Suprapubic skin (tissue), 4 donors: ENCODE data around the gene IGF2R. TPM values are rescaled to one million over a fixed set of nuclear protein-coding genes. Genes with fewer than 3 reads are reported as not detected.

Experiments used
- DNase-seq, 2 donors: peaks; one replicate each; pipeline ENCODE4 v3.0.0-alpha.2; 2019; ENCODE audit warnings: low spot score in 2 of 2
- H3K27ac ChIP-seq: fragments of 200-600 bp; sonication (generic); one replicate; pipeline ENCODE4 v1.5.1; 2019
- H3K27me3 ChIP-seq: fragments of 200-600 bp; sonication (generic); one replicate; pipeline ENCODE4 v1.5.1; 2019
- H3K36me3 ChIP-seq: fragments of 200-600 bp; sonication (generic); one replicate; pipeline ENCODE4 v1.5.1; 2019
- H3K4me1 ChIP-seq: fragments of 200-600 bp; sonication (generic); one replicate; pipeline ENCODE4 v1.5.1; 2019
- H3K4me3 ChIP-seq: fragments of 200-600 bp; sonication (generic); one replicate; pipeline ENCODE4 v1.5.1; 2019; ENCODE audit warnings: mild to moderate bottlenecking
- H3K9me3 ChIP-seq: fragments of 200-600 bp; sonication (generic); one replicate; pipeline ENCODE4 v1.5.1; 2019
- EP300 ChIP-seq: sonication (generic); formaldehyde crosslinking; IDR thresholded peaks from one replicate; pipeline ENCODE4 v1.6.1; 2017; ENCODE audit warnings: antibody characterized with exemption
- POLR2A ChIP-seq, 2 donors: fragments of 450-650 bp; IDR thresholded peaks; one replicate each; pipeline ENCODE4 v1.6.1; 2017; ENCODE audit warnings: antibody characterized with exemption in 2 of 2, mild to moderate bottlenecking in 2 of 2, moderate library complexity in 2 of 2
- POLR2AphosphoS5 ChIP-seq, 3 donors: sonication (generic); formaldehyde crosslinking; IDR thresholded peaks; one replicate each; pipeline ENCODE4 v1.6.1; 2017; ENCODE audit warnings: antibody characterized with exemption in 3 of 3
- WGBS: methylation state at CpG from one replicate; pipeline ENCODE4 v1.1.5; 2018; 5-methylcytosine and 5-hydroxymethylcytosine counted together
- total RNA-seq, 4 donors: library from RNA; depleted of rRNA; stranded (reverse); fragments of >200 nt; gene quantifications; one replicate each; pipeline ENCODE4 v1.1.0, GENCODE V29; 2016
- TF ChIP-seq, protein P1 (sequence below), 2 donors: fragments of 200-600 bp in 1 of 2; fragments of 450-650 bp in 1 of 2; sonication (generic) in 1 of 2; IDR thresholded peaks; one replicate each; pipeline ENCODE4 v1.5.1; 2016 to 2019; ENCODE audit warnings: antibody characterized with exemption in 2 of 2, mild to moderate bottlenecking in 1 of 2, moderate library complexity in 1 of 2

IGF2R gene
- total RNA-seq, 4 donors from 2014 or later, result 58.2 to 137 (median 90.6) TPM

- peaks cover 100% of the 10 kb centered on the region for H3K36me3 ChIP-seq
Observed at GRCh38 chr6:160071805-160072690, 103.2 kb downstream of the IGF2R start.

GRCh38 chr6:160073272-160073671 is 104.4 kb downstream of the IGF2R start:
- Histone ChIP-seq H3K4me1 (no peaks in the 10 kb centered on the region), H3K27me3 (no peaks in the 10 kb centered on the region), H3K9me3 (no peaks in the 10 kb centered on the region), H3K36me3 (peaks cover 100% of the 10 kb centered on the region), H3K27ac (no peak overlapping the region), H3K4me3 (no peak overlapping the region)
- no peak for DNase-seq
- no peak for TF ChIP-seq POLR2AphosphoS5 (IDR thresholded peaks at IDR 0.05)
- no peak for TF ChIP-seq EP300
- no peak for TF ChIP-seq POLR2A (IDR thresholded peaks at IDR 0.05)
- TF ChIP-seq, protein P1, sequence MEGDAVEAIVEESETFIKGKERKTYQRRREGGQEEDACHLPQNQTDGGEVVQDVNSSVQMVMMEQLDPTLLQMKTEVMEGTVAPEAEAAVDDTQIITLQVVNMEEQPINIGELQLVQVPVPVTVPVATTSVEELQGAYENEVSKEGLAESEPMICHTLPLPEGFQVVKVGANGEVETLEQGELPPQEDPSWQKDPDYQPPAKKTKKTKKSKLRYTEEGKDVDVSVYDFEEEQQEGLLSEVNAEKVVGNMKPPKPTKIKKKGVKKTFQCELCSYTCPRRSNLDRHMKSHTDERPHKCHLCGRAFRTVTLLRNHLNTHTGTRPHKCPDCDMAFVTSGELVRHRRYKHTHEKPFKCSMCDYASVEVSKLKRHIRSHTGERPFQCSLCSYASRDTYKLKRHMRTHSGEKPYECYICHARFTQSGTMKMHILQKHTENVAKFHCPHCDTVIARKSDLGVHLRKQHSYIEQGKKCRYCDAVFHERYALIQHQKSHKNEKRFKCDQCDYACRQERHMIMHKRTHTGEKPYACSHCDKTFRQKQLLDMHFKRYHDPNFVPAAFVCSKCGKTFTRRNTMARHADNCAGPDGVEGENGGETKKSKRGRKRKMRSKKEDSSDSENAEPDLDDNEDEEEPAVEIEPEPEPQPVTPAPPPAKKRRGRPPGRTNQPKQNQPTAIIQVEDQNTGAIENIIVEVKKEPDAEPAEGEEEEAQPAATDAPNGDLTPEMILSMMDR (IDR thresholded peaks at IDR 0.05), result no peak
- WGBS, result 89% methylated on average over 9 of the region's 9 CpGs

More at GRCh38 chr6:160071805-160072690, 103.2 kb downstream of the IGF2R start:
- TF ChIP-seq POLR2AphosphoS5 (IDR thresholded peaks at IDR 0.05) (no peak), POLR2A (IDR thresholded peaks at IDR 0.05) (no peak), EP300 (no peak)
- TF ChIP-seq, protein P1 (IDR thresholded peaks at IDR 0.05), result no peak
- H3K27me3 ChIP-seq, result no peaks in the 10 kb centered on the region
- H3K27ac ChIP-seq, result no peak overlapping the region
- no peak overlapping the region for H3K4me3 ChIP-seq
- no peaks in the 10 kb centered on the region for H3K4me1 ChIP-seq
- no peaks in the 10 kb centered on the region for H3K9me3 ChIP-seq
- 86% methylated on average over 10 of the region's 11 CpGs for WGBS
- no peak for DNase-seq

DNA sequence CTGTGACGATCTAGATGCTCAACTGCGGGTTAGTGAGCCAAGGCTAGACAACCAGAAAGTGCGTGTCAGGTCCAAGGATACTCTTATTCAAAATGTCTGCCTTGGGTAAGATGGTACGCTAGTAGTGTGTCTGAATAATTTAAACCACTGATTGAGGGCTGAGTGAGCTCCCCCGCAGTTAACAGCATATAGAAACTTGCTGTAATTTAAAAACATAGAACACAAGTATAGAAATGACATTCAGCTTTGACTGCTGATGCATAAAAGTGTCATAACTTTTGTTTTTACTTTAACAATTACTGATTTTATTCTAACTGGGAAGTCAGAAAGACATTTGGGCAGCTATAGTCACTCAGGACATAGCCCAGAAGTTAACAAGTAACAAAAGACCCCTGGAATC is 107.1 kb downstream of the IGF2R start:
- Histone ChIP-seq H3K27ac (no peak overlapping the region), H3K36me3 (peaks cover 100% of the 10 kb centered on the region), H3K27me3 (no peaks in the 10 kb centered on the region), H3K4me3 (no peak overlapping the region), H3K9me3 (no peaks in the 10 kb centered on the region), H3K4me1 (no peaks in the 10 kb centered on the region)
- WGBS, result 94% methylated on average over 5 of the region's 5 CpGs
- TF ChIP-seq POLR2A (IDR thresholded peaks at IDR 0.05) (no peak), EP300 (no peak), POLR2AphosphoS5 (IDR thresholded peaks at IDR 0.05) (no peak)
- TF ChIP-seq, protein P1 (IDR thresholded peaks at IDR 0.05), result no peak
- DNase-seq, result no peak

GRCh38 chr6:160077024-160077423 is 108.1 kb downstream of the IGF2R start:
- WGBS, result 85% methylated on average over 5 of the region's 5 CpGs
- Histone ChIP-seq H3K4me1 (no peaks in the 10 kb centered on the region), H3K4me3 (no peak overlapping the region), H3K9me3 (no peaks in the 10 kb centered on the region), H3K27ac (no peak overlapping the region), H3K36me3 (peaks cover 100% of the 10 kb centered on the region), H3K27me3 (no peaks in the 10 kb centered on the region)
- no peak for TF ChIP-seq POLR2AphosphoS5 (IDR thresholded peaks at IDR 0.05)
- no peak for TF ChIP-seq EP300
- TF ChIP-seq POLR2A (IDR thresholded peaks at IDR 0.05), result no peak
- TF ChIP-seq, protein P1 (IDR thresholded peaks at IDR 0.05), result no peak
- DNase-seq, result no peak

- Histone ChIP-seq H3K27me3 (no peaks in the 10 kb centered on the region), H3K9me3 (no peaks in the 10 kb centered on the region), H3K36me3 (peaks cover 100% of the 10 kb centered on the region), H3K4me1 (no peaks in the 10 kb centered on the region), H3K27ac (no peak overlapping the region), H3K4me3 (no peak overlapping the region)
- 70% methylated on average over 2 of the region's 2 CpGs for WGBS
- no peak for DNase-seq
- TF ChIP-seq, protein P1 (IDR thresholded peaks at IDR 0.05), result no peak
- TF ChIP-seq POLR2A (IDR thresholded peaks at IDR 0.05), result no peak
- TF ChIP-seq EP300, result no peak
- no peak for TF ChIP-seq POLR2AphosphoS5 (IDR thresholded peaks at IDR 0.05)
Observed at GRCh38 chr6:160077526-160077925, 108.6 kb downstream of the IGF2R start.
